ENCODE data around the gene PRXL2B.
"Not testable (repeated sequence)": the region's sequence is repeated elsewhere in the genome, so short reads cannot be mapped to it uniquely, and the experiment has no call there.

Gene PRXL2B

DNA sequence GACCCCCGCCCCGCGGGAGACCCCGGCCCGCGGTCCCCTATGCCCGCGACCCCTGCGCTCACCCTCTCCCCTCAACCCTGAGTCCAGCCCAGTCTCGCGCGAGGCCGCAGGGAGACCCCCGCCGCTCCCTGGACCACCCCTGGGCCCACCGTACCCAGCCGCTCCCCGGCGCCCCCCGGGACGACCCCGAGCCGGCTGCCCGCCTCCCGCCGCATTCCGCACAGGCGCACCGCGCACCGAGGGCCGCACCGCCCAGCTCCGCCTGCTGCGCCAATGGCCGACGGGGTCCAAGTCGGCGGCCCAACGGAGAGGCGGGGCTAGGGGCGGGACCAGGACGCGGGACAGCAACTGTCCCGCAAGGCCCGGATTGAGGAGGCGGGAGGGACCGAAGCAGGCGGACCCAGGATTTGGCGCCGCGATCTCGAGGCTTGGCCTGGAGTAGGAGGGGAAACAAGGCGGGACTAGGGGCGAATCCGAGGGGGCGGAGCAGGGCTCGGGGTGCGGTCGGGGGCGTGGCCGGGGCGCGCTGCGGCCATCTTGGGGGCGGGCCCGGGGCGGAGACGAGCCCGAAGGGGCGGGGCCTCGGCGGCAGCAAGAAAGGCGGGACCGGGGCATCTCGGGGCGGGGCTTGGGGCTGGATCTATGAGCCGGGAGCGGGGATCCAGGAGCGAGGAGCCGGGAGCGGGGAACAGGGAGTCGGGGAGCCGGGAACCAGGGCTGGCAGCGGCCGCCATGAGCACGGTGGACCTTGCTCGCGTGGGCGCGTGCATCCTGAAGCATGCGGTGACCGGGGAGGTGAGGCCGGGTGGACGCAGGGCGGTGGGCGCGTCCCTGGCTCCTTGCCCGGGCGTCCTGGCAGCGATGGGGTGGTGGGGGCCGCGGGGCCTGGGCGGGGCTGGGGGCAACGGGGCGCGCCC is at the start of gene PRXL2B:
Gene PRXL2B (plus strand): TSS at position 624 of the 917 bp plus-strand sequence. CDS start 109 bp downstream, at position 733.
- peak; percentile 95 for DNase-seq (ENCODE audit: insufficient read length, low spot score)
- FAIRE-seq = peak; percentile 93

GRCh38 chr1:2537784-2538115 is 48.8 kb upstream of the PRXL2B start:
- FAIRE-seq = no peak
- DNase-seq (ENCODE audit: insufficient read length, low spot score) = no peak

DNA sequence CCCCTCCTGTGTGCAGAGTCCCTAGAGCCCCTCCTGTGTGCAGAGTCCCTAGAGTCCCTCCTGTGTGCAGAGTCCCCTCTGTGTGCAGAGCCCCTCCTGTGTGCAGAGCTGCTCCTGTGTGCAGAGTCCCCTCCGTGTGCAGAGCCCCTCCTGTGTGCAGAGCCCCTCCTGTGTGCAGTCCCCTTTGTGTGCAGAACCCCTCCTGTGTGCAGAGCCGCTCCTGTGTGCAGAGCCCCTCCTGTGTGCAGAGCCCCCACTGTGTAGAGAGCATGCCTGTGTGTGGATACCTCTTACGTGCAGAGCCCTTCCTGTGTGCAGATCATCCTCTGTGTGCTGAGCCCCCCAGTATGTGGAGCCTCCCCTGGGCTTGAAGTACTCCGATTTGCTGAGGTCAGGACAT is 48.2 kb upstream of the PRXL2B start:
- DNase-seq (ENCODE audit: insufficient read length, low spot score) = no peak
- FAIRE-seq = no peak

DNA sequence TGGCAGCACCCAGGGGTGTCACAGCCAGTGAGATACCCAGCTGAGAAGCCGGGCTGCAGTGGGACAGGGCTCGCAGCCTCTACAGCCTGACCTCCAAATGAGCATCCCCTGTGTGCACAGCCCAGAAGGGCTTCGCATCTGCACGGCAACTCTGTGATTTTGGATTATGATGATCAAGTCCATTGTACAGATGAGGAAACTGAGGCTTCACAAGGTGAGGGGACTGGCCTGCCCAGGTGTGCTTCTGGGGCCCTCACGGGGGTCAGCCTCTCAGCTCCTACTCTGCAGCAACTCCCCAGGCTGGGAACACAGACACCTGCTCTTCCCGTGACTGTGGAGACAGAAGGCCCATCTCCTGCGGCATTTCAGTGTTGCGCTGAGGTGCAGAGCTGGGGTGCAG is 47.7 kb upstream of the PRXL2B start:
- no peak for FAIRE-seq
- DNase-seq (ENCODE audit: insufficient read length, low spot score) = no peak

DNA sequence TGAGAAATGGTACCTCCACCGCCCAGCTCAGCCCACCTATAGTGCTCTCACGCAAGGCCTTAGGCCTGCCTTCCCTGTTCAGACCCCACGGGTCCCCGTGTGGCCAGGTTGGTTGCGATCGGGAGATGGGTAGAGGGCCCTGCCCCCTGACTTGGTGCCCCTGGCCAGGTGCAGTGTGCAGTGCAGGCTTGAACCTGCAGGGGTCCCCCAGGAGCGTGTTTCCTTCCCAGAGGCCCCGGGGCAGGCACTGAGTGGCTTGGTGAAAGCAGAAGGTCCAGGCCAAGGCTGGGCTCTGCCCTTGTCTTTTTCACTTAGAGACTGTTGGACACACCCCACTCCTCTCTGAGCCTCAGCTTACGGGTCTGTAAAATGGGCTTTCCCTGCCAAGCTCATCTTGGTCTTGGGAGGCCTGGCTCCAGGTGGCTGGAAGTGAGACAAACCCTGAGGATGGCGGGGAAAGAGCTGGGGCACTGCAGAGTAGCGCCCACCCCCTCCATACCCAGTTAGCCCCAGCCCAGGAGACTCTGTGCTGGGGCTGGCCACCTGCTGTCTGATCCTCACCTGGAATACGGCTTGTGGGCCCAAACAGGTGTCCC is 47.2 kb upstream of the PRXL2B start:
- no peak for DNase-seq (ENCODE audit: insufficient read length, low spot score)
- no peak for FAIRE-seq

GRCh38 chr1:2540816-2541492 is 45.6 kb upstream of the PRXL2B start:
- FAIRE-seq (no peak), DNase-seq (ENCODE audit: insufficient read length, low spot score) (no peak)

- FAIRE-seq (no peak), DNase-seq (ENCODE audit: insufficient read length, low spot score) (no peak)
Measured at GRCh38 chr1:2541619-2542245, 44.8 kb upstream of the PRXL2B start.

DNA sequence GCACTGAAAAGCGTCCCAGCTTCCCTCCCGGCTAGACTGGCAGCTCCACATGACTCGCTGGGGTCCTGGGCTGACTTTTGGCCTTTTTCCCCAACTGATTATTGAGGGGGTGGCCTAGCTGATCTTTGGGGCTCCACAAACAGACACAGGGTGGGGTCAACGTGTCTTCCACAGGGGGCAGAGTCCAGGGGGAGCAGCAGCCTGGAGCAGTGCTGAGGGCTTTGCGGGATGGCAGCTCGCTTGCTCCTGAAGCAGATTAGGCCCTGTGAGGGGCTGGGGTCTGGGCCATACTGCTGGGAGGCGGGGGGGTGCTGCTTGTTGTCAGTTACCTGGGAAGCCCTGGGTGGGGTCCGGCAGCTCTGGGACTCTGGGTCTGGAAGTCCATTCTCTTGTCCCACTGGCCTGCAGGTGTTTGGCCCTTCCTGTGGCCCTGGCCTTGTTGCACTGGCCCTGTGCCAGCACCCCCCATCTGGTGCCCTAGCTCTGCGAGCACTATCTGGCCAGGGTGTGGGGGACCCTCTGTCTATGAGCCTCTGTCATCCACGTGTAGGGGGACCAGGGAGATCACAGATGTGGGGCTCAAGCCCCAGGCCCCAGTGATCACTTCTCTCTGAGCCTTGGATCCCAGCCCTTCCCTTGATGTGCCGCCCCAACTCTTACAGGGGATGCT is 44.2 kb upstream of the PRXL2B start:
- FAIRE-seq (no peak), DNase-seq (ENCODE audit: insufficient read length, low spot score) (no peak)

GRCh38 chr1:2543543-2544092 is 43.0 kb upstream of the PRXL2B start:
- FAIRE-seq (no peak), DNase-seq (ENCODE audit: insufficient read length, low spot score) (no peak)

DNA sequence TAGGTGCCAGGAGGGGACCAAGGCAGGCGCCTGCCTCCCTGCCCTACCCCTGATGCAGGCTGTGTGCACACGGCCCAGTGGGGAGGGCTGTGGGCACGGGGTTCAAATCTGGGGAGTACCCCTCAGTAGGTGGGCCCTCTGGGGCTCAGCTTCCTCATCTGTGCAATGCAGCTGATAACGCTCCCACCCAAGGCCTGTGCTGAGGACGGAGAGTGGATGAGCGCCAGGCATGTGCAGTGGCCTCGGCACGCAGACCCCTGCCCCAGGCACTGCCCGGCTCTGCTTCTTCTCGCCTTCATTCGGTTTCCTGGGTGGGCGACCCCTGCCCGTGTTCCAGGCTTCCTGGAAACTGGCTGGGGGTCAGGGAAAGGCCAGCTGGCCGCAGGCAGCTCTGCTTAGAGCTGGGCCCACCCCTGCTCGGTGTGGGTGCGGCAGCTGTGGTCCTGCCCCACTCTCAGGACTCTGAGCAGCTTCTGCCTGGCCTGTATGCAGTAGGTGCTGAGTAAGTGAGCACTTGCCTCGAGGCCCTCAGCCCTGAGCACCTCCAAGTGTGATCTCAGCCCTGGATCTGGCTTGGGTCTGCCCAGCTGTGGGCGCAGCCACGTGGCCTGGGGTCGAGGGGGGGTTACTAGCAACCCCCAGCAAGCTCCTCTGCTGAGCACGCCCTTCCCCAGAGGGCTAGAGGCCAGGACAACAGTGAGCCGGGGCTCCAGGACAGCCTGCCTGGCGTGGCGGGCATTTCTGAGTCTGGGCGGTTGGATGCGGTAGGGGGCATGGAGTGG is 42.3 kb upstream of the PRXL2B start:
- FAIRE-seq (no peak), DNase-seq (ENCODE audit: insufficient read length, low spot score) (no peak)

DNA sequence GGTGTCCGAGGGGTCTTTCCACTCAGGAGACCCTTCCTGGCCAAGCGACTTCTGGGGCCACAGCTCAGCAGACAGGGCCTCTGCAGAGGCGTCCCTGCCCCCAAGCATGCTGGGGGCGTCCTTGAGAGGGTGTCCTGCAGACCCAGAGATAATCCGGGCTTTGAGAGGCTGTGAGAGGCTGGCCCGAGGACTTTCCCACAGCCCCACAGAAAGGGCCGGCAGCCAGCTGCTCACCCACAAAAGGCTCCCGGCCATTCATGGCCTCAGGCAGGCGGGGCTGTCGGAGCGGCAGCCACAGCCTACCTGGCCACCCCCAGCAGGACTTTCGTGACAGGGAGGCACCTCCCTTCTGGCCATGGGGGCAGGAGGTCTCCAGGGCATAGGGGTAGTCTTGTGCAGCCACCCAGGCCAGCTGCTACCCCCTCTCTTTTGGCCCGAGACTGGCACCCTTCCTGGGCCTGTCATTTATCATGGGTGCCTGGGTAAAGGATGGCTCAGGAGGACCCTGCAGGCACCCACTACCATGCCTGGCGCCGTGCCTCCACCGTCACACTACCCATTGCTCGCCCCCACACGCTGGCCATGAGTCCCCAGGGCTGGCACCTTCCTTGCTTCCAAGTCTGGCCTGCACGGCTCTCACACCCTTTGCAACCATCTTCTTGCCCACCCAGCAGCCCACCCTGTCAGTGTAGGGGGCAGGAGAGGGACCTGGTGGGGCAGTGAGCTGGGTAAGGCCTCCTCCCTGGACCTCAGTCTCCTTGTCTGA is 41.5 kb upstream of the PRXL2B start:
- FAIRE-seq (no peak), DNase-seq (ENCODE audit: insufficient read length, low spot score) (no peak)

- FAIRE-seq (peak; percentile 75), DNase-seq (ENCODE audit: insufficient read length, low spot score) (peak; percentile 92)
Measured at GRCh38 chr1:2545754-2546514, 40.6 kb upstream of the PRXL2B start.

- FAIRE-seq = peak; percentile 74
- peak; percentile 89 for DNase-seq (ENCODE audit: insufficient read length, low spot score)
Measured at GRCh38 chr1:2546515-2547209, 39.9 kb upstream of the PRXL2B start.

- DNase-seq (ENCODE audit: insufficient read length, low spot score) (no peak), FAIRE-seq (no peak)
Measured at GRCh38 chr1:2547210-2548067, 39.1 kb upstream of the PRXL2B start.

GRCh38 chr1:2548068-2548589 is 38.4 kb upstream of the PRXL2B start:
- DNase-seq (ENCODE audit: insufficient read length, low spot score) = peak; percentile 71
- FAIRE-seq = no peak

DNA sequence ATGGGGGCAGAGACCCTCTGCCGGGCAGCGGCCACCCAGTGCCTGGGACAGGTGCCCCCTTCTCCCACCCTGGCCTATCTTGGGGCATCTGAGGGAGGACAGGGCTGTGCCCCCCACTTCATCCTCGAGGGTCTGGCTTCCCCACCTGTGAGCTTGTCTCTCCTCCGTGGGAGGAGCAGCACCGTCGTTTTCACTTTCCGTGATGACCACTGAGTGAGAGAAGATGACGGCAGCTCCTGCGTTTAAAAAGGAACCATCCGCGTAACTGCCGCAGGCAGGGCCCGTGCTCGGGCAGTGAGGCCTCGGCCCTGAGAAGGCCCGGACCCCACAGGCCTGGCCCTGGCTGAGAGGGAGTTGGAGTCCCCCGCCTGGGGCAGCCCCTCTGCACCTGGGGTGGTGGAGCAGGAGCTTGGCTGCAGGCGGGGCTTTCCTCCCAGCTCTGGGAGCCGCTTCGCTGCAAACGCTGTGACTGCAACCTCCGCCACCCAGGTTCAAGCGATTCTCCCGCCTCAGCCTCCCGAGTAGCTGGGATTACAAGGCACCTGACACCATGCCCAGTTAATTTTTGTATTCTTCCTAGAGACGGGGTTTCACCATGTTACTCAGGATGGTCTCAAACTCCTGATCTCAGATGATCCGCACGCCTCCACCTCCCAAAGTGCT is 37.1 kb upstream of the PRXL2B start:
- FAIRE-seq; DNase-seq (ENCODE audit: insufficient read length, low spot score): not testable (repeated sequence)
